Right lobe of liver (tissue), 6 donors: ENCODE data around the gene SMYD4. TPM values are rescaled to one million over a fixed set of nuclear protein-coding genes. Genes with fewer than 3 reads are reported as not detected.

Experiments
- ATAC-seq, 4 donors: fragments of 200-7000 bp; cut with Tn5 transposase; one replicate each; pipeline ENCODE4 v1.9.1; 2020; ENCODE audit warnings: mild to moderate bottlenecking in 4 of 4, moderate library complexity in 4 of 4
- DNase-seq, 3 donors: peaks; one replicate each; pipeline ENCODE4 v3.0.0-alpha.2; 2020
- H3K27ac ChIP-seq, 3 donors: fragments of 200-600 bp; one replicate each; pipeline ENCODE4 v1.8.0; 2022
- H3K27me3 ChIP-seq, 2 donors: fragments of 200-600 bp; one replicate each; pipeline ENCODE4 v1.8.0; 2022
- H3K36me3 ChIP-seq, 4 donors: fragments of 200-600 bp; sonication (generic) in 1 of 4; one replicate each; pipeline versions ENCODE4 v1.5.1 to v1.8.0; 2017 to 2022; ENCODE audit warnings: control low read depth in 1 of 4
- H3K4me1 ChIP-seq, 4 donors: fragments of 200-600 bp; sonication (generic) in 1 of 4; one replicate each; pipeline versions ENCODE4 v1.5.1 to v1.8.0; 2017 to 2022; ENCODE audit warnings: control low read depth in 1 of 4
- H3K4me3 ChIP-seq, 3 donors: fragments of 200-600 bp; one replicate each; pipeline ENCODE4 v1.8.0; 2022
- H3K9me3 ChIP-seq, 4 donors: fragments of 200-600 bp; sonication (generic) in 1 of 4; one replicate each; pipeline versions ENCODE4 v1.5.1 to v1.8.0; 2017 to 2022; ENCODE audit warnings: control low read depth in 1 of 4
- POLR2A ChIP-seq: fragments of 450-650 bp; IDR thresholded peaks from one replicate; pipeline ENCODE4 v1.6.1; 2017; ENCODE audit warnings: antibody characterized with exemption, mild to moderate bottlenecking
- WGBS: methylation state at CpG from one replicate; pipeline ENCODE4 v1.1.6; 2018; ENCODE audit warnings: low coverage, low lambda C conversion rate; ENCODE audit not compliant: insufficient coverage; ENCODE audit errors: missing lambda C conversion rate; 5-methylcytosine and 5-hydroxymethylcytosine counted together
- intact Hi-C, 2 donors: fragments of 100-400 bp; cut with DNase I; formaldehyde crosslinking; loops; one replicate each; pipeline versions ENCODE4 v1.11.2 to v1.14.1; 2022
- total RNA-seq, 6 experiments: library from RNA; depleted of rRNA in 2 of 6; stranded (reverse); fragments of >200 nt in 2 of 6; fragmentation: NEBNext Ultra II Directional in 3 of 6; extraction: Animal tissue kit (Norgen Biotek cat#: 25700) in 3 of 6; gene quantifications; one replicate each; pipeline versions ENCODE4 v1.1.0 to v1.2.4, GENCODE V29; 2016 to 2023
- TF ChIP-seq, protein P1 (sequence below), 4 donors: fragments of 200-600 bp in 3 of 4; fragments of 450-650 bp in 1 of 4; IDR thresholded peaks; one replicate each; pipeline versions ENCODE4 v1.5.1 to v1.8.0; 2016 to 2022; ENCODE audit warnings: antibody characterized with exemption in 4 of 4, mild to moderate bottlenecking in 2 of 4
- donor health status: DM: no; HTN: yes; CAD: no.
- donor health status: DM: no; HTN: no; CAD: no.
- donor health status: DM: no; HTN: no; CAD: no.
- donor health status: DM: no; HTN: yes; CAD: no.
- donor health status: DM: no; HTN: yes; CAD: no.

SMYD4 gene
- total RNA-seq, 6 experiments from 2014 or later, result 4.6 to 6.7 (median 6.0) TPM

DNA sequence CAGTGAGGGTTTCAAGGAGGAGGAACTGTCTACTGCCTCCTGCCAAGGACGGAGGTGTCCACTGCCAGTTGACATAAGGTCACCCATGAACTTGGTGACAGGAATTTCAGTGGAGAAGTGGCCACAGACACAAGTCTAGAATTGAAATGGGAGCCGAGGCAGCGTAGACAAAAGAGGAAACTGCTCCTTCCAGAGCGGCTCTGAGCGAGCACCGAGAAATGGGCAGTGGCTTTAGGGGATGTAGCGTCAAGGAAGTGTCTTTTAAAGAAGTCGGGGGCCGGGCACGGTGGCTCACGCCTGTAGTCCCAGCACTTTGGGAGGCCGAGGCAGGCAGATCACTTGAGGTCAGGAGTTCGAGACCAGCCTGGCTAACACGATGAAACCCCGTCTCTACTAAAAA is 70.9 kb downstream of the SMYD4 start:
- H3K4me1 ChIP-seq, result peaks cover 0 to 26% (median under 1%) of the 10 kb centered on the region in 4 donors
- peaks cover 0 to 5% (median 0%) of the 10 kb centered on the region in 4 donors for H3K36me3 ChIP-seq
- intact Hi-C loops, result no loop called here
- no peak for TF ChIP-seq POLR2A
- TF ChIP-seq, protein P1, sequence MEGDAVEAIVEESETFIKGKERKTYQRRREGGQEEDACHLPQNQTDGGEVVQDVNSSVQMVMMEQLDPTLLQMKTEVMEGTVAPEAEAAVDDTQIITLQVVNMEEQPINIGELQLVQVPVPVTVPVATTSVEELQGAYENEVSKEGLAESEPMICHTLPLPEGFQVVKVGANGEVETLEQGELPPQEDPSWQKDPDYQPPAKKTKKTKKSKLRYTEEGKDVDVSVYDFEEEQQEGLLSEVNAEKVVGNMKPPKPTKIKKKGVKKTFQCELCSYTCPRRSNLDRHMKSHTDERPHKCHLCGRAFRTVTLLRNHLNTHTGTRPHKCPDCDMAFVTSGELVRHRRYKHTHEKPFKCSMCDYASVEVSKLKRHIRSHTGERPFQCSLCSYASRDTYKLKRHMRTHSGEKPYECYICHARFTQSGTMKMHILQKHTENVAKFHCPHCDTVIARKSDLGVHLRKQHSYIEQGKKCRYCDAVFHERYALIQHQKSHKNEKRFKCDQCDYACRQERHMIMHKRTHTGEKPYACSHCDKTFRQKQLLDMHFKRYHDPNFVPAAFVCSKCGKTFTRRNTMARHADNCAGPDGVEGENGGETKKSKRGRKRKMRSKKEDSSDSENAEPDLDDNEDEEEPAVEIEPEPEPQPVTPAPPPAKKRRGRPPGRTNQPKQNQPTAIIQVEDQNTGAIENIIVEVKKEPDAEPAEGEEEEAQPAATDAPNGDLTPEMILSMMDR (IDR thresholded peaks at IDR 0.05), result no peak
- no peak overlapping the region for H3K4me3 ChIP-seq
- no peak overlapping the region for H3K27ac ChIP-seq
- no peaks in the 10 kb centered on the region for H3K27me3 ChIP-seq
- H3K9me3 ChIP-seq, result no peaks in the 10 kb centered on the region
- ATAC-seq (no peak), DNase-seq (no peak)
- 58% methylated on average over 7 of the region's 15 CpGs for WGBS

GRCh38 chr17:1755827-1756262 is 73.9 kb downstream of the SMYD4 start:
- Histone ChIP-seq H3K4me1 (peaks cover 0 to 36% (median 4%) of the 10 kb centered on the region in 4 donors), H3K36me3 (peaks cover 0 to 29% (median 5%) of the 10 kb centered on the region in 4 donors), H3K4me3 (no peak overlapping the region), H3K9me3 (no peaks in the 10 kb centered on the region), H3K27ac (peak overlapping the region in 2 of 3 donors; percentile 15 to 51), H3K27me3 (no peaks in the 10 kb centered on the region)
- intact Hi-C loops, result no loop called here
- TF ChIP-seq, protein P1 (IDR thresholded peaks at IDR 0.05), result no peak
- peak; percentile 4 for TF ChIP-seq POLR2A
- ATAC-seq, result peak; percentile 1 to 28 (median 8)
- WGBS, result 38% methylated on average over 16 of the region's 17 CpGs
- no peak for DNase-seq

- Histone ChIP-seq H3K27ac (peak overlapping the region in 2 of 3 donors; percentile 15 to 51), H3K36me3 (peaks cover 0 to 34% (median 7%) of the 10 kb centered on the region in 4 donors), H3K27me3 (no peaks in the 10 kb centered on the region), H3K4me1 (peaks cover 0 to 41% (median 4%) of the 10 kb centered on the region in 4 donors), H3K9me3 (no peaks in the 10 kb centered on the region), H3K4me3 (no peak overlapping the region)
- WGBS, result 21% methylated on average over 8 of the region's 20 CpGs
- peak; percentile 41 to 72 (median 56) for ATAC-seq
- TF ChIP-seq, protein P1 (IDR thresholded peaks at IDR 0.05), result no peak
- no peak for TF ChIP-seq POLR2A
- peak; percentile 63 to 81 (median 78) for DNase-seq
- intact Hi-C loops, result no loop called here
Measured at GRCh38 chr17:1755252-1755826, 74.4 kb downstream of the SMYD4 start.

- ATAC-seq, result peak; percentile 33 to 64 (median 58)
- peak in 1 of 3 donors; percentile 69 for DNase-seq
- TF ChIP-seq POLR2A, result no peak
- TF ChIP-seq, protein P1 (IDR thresholded peaks at IDR 0.05), result no peak
- 19% methylated on average over 3 of the region's 25 CpGs for WGBS
- no peak overlapping the region for H3K4me3 ChIP-seq
- H3K36me3 ChIP-seq, result peaks cover 0 to 40% (median 8%) of the 10 kb centered on the region in 4 donors
- H3K27ac ChIP-seq, result peak overlapping the region in 2 of 3 donors; percentile 15 to 51
- intact Hi-C loops, result no loop called here
- H3K27me3 ChIP-seq, result no peaks in the 10 kb centered on the region
- no peaks in the 10 kb centered on the region for H3K9me3 ChIP-seq
- peaks cover 0 to 45% (median 6%) of the 10 kb centered on the region in 4 donors for H3K4me1 ChIP-seq
Measured at GRCh38 chr17:1754430-1755112, 75.1 kb downstream of the SMYD4 start.
